ENCODE results near the gene LSAMP. TPM values are rescaled to one million over a fixed set of nuclear protein-coding genes. Genes with fewer than 3 reads are reported as not detected.
A peak's percentile ranks its signal among the peaks of the same experiment; 100 is the strongest.
"Not testable (repeated sequence)": the region's sequence is repeated elsewhere in the genome, so short reads cannot be mapped to it uniquely, and the experiment has no call there.

Gene LSAMP
- total RNA-seq, 1 experiment from 2014 or later: not detected

- DNase-seq (ENCODE audit: low read depth): no peak
- in situ Hi-C loops (cut with HindIII; ENCODE audit: low pct_unique_long_range_greater_than_20kb, low sequenced_read_pairs): no loop called here
These were observed 219.0 kb downstream of the LSAMP start for GRCh38 chr3:116226266-116226665.

GRCh38 chr3:116216761-116217160 is 228.5 kb downstream of the LSAMP start:
- DNase-seq (ENCODE audit: low read depth): no peak
- in situ Hi-C loops (cut with HindIII; ENCODE audit: low pct_unique_long_range_greater_than_20kb, low sequenced_read_pairs): no loop called here

GRCh38 chr3:116211901-116212300 is 233.4 kb downstream of the LSAMP start:
- in situ Hi-C loops (cut with HindIII; ENCODE audit: low pct_unique_long_range_greater_than_20kb, low sequenced_read_pairs): no loop called here
- DNase-seq (ENCODE audit: low read depth): no peak

GRCh38 chr3:116208830-116209229 is 236.5 kb downstream of the LSAMP start:
- DNase-seq (ENCODE audit: low read depth); in situ Hi-C loops (cut with HindIII; ENCODE audit: low pct_unique_long_range_greater_than_20kb, low sequenced_read_pairs): not testable (repeated sequence)

- in situ Hi-C loops (cut with HindIII; ENCODE audit: low pct_unique_long_range_greater_than_20kb, low sequenced_read_pairs): no loop called here
- DNase-seq (ENCODE audit: low read depth): no peak
These were observed 244.2 kb downstream of the LSAMP start for GRCh38 chr3:116200956-116201690.

GRCh38 chr3:116199063-116199462 is 246.2 kb downstream of the LSAMP start:
- peak; percentile 37 for DNase-seq (ENCODE audit: low read depth)
- in situ Hi-C loops (cut with HindIII; ENCODE audit: low pct_unique_long_range_greater_than_20kb, low sequenced_read_pairs): no loop called here

GRCh38 chr3:116198087-116198486 is 247.2 kb downstream of the LSAMP start:
- in situ Hi-C loops (cut with HindIII; ENCODE audit: low pct_unique_long_range_greater_than_20kb, low sequenced_read_pairs): no loop called here
- no peak for DNase-seq (ENCODE audit: low read depth)

DNA sequence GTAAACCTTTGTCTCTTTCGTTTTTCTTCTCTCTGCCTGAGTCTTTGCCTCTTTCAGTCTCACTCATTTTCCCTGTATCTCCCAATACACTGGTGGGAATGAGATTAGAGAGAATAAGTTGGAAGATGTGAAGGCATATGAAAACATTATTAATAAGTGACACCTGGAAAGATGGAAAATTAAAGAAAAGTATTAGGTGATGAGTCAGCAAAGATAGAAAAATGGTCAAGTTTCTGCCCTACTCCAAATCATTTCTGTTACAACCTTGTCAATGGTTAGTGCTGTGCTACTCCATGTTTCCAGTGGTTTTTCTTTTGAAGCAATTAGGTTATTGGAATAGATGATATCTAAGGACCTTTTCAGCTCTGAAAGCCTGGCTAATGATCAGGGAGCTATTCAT is 252.8 kb downstream of the LSAMP start:
- in situ Hi-C loops (cut with HindIII; ENCODE audit: low pct_unique_long_range_greater_than_20kb, low sequenced_read_pairs): no loop called here
- no peak for DNase-seq (ENCODE audit: low read depth)

- no peak for DNase-seq (ENCODE audit: low read depth)
- in situ Hi-C loops (cut with HindIII; ENCODE audit: low pct_unique_long_range_greater_than_20kb, low sequenced_read_pairs): no loop called here
These were observed 253.9 kb downstream of the LSAMP start for GRCh38 chr3:116191409-116191808.

- DNase-seq (ENCODE audit: low read depth): no peak
- in situ Hi-C loops (cut with HindIII; ENCODE audit: low pct_unique_long_range_greater_than_20kb, low sequenced_read_pairs): no loop called here
These were observed 255.2 kb downstream of the LSAMP start for GRCh38 chr3:116190095-116190494.

- in situ Hi-C loops (cut with HindIII; ENCODE audit: low pct_unique_long_range_greater_than_20kb, low sequenced_read_pairs): no loop called here
- DNase-seq (ENCODE audit: low read depth): no peak
These were observed 257.0 kb downstream of the LSAMP start for GRCh38 chr3:116188231-116188785.

DNA sequence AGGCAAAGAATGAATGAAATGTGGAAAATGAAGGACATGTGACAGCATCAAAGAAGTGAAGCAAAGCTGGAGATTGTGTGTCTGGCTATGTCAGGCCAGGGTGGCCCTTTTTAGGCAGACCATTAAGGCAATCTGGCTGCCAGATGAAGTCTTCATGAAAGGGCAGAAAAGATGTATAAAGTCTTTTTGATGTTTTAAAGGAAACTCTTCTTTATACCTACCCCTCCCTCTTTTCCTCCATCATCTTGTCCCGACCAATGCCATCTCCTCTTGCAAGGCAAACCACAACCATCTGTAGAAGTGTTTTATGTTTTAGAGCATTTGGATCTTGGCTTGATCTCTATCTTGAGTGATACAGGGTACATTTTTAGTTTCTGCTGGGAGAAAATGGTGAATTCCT is 259.2 kb downstream of the LSAMP start:
- in situ Hi-C loops (cut with HindIII; ENCODE audit: low pct_unique_long_range_greater_than_20kb, low sequenced_read_pairs): no loop called here
- no peak for DNase-seq (ENCODE audit: low read depth)

- no peak for DNase-seq (ENCODE audit: low read depth)
- in situ Hi-C loops (cut with HindIII; ENCODE audit: low pct_unique_long_range_greater_than_20kb, low sequenced_read_pairs): no loop called here
These were observed 264.1 kb downstream of the LSAMP start for GRCh38 chr3:116181159-116181558.

- in situ Hi-C loops (cut with HindIII; ENCODE audit: low pct_unique_long_range_greater_than_20kb, low sequenced_read_pairs): no loop called here
- DNase-seq (ENCODE audit: low read depth): no peak
These were observed 266.2 kb downstream of the LSAMP start for GRCh38 chr3:116179091-116179490.

GRCh38 chr3:116176974-116177555 is 268.2 kb downstream of the LSAMP start:
- no peak for DNase-seq (ENCODE audit: low read depth)
- in situ Hi-C loops (cut with HindIII; ENCODE audit: low pct_unique_long_range_greater_than_20kb, low sequenced_read_pairs): no loop called here

- DNase-seq (ENCODE audit: low read depth): no peak
- in situ Hi-C loops (cut with HindIII; ENCODE audit: low pct_unique_long_range_greater_than_20kb, low sequenced_read_pairs): no loop called here
These were observed 279.2 kb downstream of the LSAMP start for GRCh38 chr3:116166121-116166520.

DNA sequence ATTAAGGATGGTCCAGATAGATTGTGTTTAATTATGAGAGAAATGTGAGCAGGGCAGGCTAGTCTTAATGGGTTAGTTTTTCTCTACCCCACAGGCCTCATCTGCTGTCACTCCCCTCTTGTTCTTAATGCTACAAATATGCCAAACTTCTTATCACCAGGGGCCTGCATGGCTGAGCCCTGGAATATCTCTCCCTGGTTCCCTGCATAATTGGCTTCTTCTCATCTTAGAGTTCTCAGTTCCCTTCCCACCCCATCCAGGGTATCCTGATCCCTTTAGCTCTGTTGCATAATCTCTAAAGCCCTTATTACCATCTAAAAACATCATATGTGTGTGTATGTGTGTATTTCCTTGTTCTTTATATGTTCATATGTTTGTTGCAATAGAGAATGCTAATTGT is 279.6 kb downstream of the LSAMP start:
- DNase-seq (ENCODE audit: low read depth): no peak
- in situ Hi-C loops (cut with HindIII; ENCODE audit: low pct_unique_long_range_greater_than_20kb, low sequenced_read_pairs): no loop called here

DNA sequence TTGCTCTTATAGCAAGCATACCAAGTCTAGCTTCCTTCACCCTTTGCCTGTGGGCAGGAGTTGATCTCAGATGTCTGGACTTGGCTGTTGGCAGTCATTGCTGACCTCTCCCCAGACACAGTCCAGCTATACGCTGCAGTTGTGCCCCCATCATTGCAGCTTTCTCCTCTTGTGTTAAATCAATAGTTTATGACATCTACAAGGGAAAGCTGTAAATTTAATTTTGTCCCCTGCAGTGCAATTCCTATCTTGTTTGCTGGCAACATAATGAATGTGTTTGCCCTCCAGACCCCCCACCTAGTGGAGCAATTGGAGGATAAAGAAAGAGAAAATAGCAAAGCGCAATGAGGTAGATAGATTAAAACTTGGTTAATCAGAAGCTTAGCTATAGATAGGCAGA is 280.2 kb downstream of the LSAMP start:
- DNase-seq (ENCODE audit: low read depth): no peak
- in situ Hi-C loops (cut with HindIII; ENCODE audit: low pct_unique_long_range_greater_than_20kb, low sequenced_read_pairs): no loop called here

- DNase-seq (ENCODE audit: low read depth): no peak
- in situ Hi-C loops (cut with HindIII; ENCODE audit: low pct_unique_long_range_greater_than_20kb, low sequenced_read_pairs): no loop called here
These were observed 281.2 kb downstream of the LSAMP start for GRCh38 chr3:116164039-116164438.
